RWPE2 (cell line): ENCODE measurements around the gene COG7.

ENCODE experiments used
- ATAC-seq: fragments of 200-7000 bp; cut with Tn5 transposase; 3 replicates; pipeline ENCODE4 v1.9.1; 2021; ENCODE audit warnings: low read depth
- DNase-seq: peaks from one replicate; pipeline ENCODE4 v3.0.0-alpha.2; 2020; ENCODE audit warnings: low spot score
- H3K27ac ChIP-seq: fragments of 450-650 bp; 2 replicates; pipeline ENCODE4 v1.5.1; 2017; ENCODE audit warnings: mild to moderate bottlenecking; ENCODE audit not compliant: poor library complexity, severe bottlenecking
- H3K27me3 ChIP-seq: fragments of 250-450 bp; sonication (Bioruptor Pico); 2 replicates; pipeline ENCODE4 v1.5.1; 2021; ENCODE audit warnings: mild to moderate bottlenecking, moderate library complexity; ENCODE audit not compliant: insufficient read depth, poor library complexity, severe bottlenecking
- H3K36me3 ChIP-seq: fragments of 250-450 bp; sonication (Bioruptor Pico); 2 replicates; pipeline ENCODE4 v1.5.1; 2020; ENCODE audit warnings: low read depth, mild to moderate bottlenecking, moderate library complexity
- H3K4me1 ChIP-seq: fragments of 250-450 bp; sonication (Bioruptor Pico); 2 replicates; pipeline ENCODE4 v1.5.1; 2021; ENCODE audit warnings: mild to moderate bottlenecking, moderate library complexity; ENCODE audit not compliant: insufficient read depth, poor library complexity, severe bottlenecking
- H3K4me3 ChIP-seq: fragments of 250-450 bp; sonication (Bioruptor Pico); 2 replicates; pipeline ENCODE4 v1.5.1; 2021; ENCODE audit warnings: mild to moderate bottlenecking, moderate library complexity; ENCODE audit not compliant: severe bottlenecking
- H3K9me3 ChIP-seq: fragments of 250-450 bp; sonication (Bioruptor Pico); 2 replicates; pipeline ENCODE4 v1.5.1; 2021; ENCODE audit warnings: mild to moderate bottlenecking, moderate library complexity; ENCODE audit not compliant: severe bottlenecking
- TF ChIP-seq, protein P1 (sequence below): fragments of 450-650 bp; IDR thresholded peaks from one replicate; pipeline ENCODE4 v1.5.1; 2017; ENCODE audit warnings: mild to moderate bottlenecking, moderate library complexity; ENCODE audit not compliant: poor library complexity, severe bottlenecking

The COG7 gene

GRCh38 chr16:23436951-23437350 lies 16.0 kb downstream of the COG7 start:
- Histone ChIP-seq H3K4me3 (no peak overlapping the region), H3K4me1 (no peaks in the 10 kb centered on the region), H3K36me3 (peaks cover 67% of the 10 kb centered on the region), H3K27me3 (no peaks in the 10 kb centered on the region), H3K9me3 (no peaks in the 10 kb centered on the region), H3K27ac (no peak overlapping the region)
- TF ChIP-seq, protein P1, sequence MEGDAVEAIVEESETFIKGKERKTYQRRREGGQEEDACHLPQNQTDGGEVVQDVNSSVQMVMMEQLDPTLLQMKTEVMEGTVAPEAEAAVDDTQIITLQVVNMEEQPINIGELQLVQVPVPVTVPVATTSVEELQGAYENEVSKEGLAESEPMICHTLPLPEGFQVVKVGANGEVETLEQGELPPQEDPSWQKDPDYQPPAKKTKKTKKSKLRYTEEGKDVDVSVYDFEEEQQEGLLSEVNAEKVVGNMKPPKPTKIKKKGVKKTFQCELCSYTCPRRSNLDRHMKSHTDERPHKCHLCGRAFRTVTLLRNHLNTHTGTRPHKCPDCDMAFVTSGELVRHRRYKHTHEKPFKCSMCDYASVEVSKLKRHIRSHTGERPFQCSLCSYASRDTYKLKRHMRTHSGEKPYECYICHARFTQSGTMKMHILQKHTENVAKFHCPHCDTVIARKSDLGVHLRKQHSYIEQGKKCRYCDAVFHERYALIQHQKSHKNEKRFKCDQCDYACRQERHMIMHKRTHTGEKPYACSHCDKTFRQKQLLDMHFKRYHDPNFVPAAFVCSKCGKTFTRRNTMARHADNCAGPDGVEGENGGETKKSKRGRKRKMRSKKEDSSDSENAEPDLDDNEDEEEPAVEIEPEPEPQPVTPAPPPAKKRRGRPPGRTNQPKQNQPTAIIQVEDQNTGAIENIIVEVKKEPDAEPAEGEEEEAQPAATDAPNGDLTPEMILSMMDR: no peak
- no peak for DNase-seq
- ATAC-seq: no peak

GRCh38 chr16:23435500-23435899 lies 17.5 kb downstream of the COG7 start:
- peak; percentile 85 for ATAC-seq
- Histone ChIP-seq H3K4me3 (no peak overlapping the region), H3K27ac (no peak overlapping the region), H3K4me1 (no peaks in the 10 kb centered on the region), H3K27me3 (no peaks in the 10 kb centered on the region), H3K9me3 (no peaks in the 10 kb centered on the region), H3K36me3 (peaks cover 63% of the 10 kb centered on the region)
- TF ChIP-seq, protein P1: peak; percentile 80
- no peak for DNase-seq

GRCh38 chr16:23434380-23434779 lies 18.6 kb downstream of the COG7 start:
- no peak overlapping the region for H3K27ac ChIP-seq
- peaks cover 59% of the 10 kb centered on the region for H3K36me3 ChIP-seq
- ATAC-seq (no peak), DNase-seq (no peak)
- no peak overlapping the region for H3K4me3 ChIP-seq
- H3K9me3 ChIP-seq: no peaks in the 10 kb centered on the region
- no peaks in the 10 kb centered on the region for H3K27me3 ChIP-seq
- no peaks in the 10 kb centered on the region for H3K4me1 ChIP-seq
- TF ChIP-seq, protein P1: peak; percentile 83

DNA sequence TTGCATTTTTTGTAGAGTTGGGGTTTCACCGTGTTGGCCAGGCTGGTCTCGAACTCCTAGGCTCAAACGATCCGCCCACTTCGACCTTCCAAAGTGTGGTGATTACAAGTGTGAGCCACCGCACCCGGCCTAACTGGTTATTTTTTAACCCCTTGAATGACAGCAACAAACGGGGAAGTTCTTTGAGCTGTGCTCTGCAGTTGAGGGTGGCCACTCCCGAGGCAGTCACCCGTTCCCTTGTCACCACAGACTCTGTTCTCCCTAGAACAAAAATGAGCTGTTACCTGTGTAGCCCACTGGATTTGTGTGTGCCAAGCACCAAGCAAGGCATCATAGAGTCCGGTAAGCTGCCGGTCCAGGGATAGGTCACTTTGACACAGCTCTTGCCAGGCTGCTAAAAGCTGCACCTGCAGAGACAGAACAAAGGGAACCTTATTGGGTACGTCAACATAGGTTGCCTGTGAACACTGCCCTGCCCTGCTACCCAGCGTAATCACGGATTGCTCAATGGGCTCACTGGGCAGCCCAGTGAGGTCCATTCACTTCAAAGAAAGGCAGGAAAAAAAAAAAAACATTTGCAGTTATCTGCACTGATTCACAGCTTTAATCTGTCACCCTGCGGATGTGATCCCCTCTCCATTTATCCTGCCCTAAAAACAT lies 19.6 kb downstream of the COG7 start:
- Histone ChIP-seq H3K4me1 (no peaks in the 10 kb centered on the region), H3K27ac (no peak overlapping the region), H3K36me3 (peaks cover 54% of the 10 kb centered on the region), H3K27me3 (no peaks in the 10 kb centered on the region), H3K4me3 (no peak overlapping the region), H3K9me3 (no peaks in the 10 kb centered on the region)
- ATAC-seq (no peak), DNase-seq (no peak)
- TF ChIP-seq, protein P1: no peak
